ENCODE measurements around the gene PTPRM.

GRCh38 chr18:8065284-8065683 lies 498.2 kb downstream of the PTPRM start:
- TF ChIP-seq PATZ1 (CRISPR knock-in tag; IDR thresholded peaks at IDR 0.05; ENCODE audit: borderline replicate concordance) (no peak), ZNF565 (CRISPR knock-in tag; conservative IDR thresholded peaks at IDR 0.05; ENCODE audit: low read depth) (no peak), ZFP30 (CRISPR knock-in tag; IDR thresholded peaks at IDR 0.05) (no peak), OSR1 (CRISPR knock-in tag; IDR thresholded peaks at IDR 0.05) (no peak), POU6F1 (CRISPR knock-in tag; IDR thresholded peaks at IDR 0.05; ENCODE audit: borderline replicate concordance, low read depth) (no peak), ISL1 (CRISPR knock-in tag; IDR thresholded peaks at IDR 0.05) (no peak), ZNF8 (CRISPR knock-in tag; IDR thresholded peaks at IDR 0.05) (no peak), RARB (CRISPR knock-in tag; IDR thresholded peaks at IDR 0.05) (no peak), ZFP3 (CRISPR knock-in tag; IDR thresholded peaks at IDR 0.05) (no peak), ESRRG (CRISPR knock-in tag; IDR thresholded peaks at IDR 0.05) (no peak), PPARA (CRISPR knock-in tag; IDR thresholded peaks at IDR 0.05; ENCODE audit: borderline replicate concordance) (no peak)

Measured in SK-N-SH treated with all-trans-retinoic acid at 6 μM for 48 hours (cell line).